ENCODE results near the gene SLC35A4.
A peak's percentile ranks its signal among the peaks of the same experiment; 100 is the strongest.

SLC35A4 gene

DNA sequence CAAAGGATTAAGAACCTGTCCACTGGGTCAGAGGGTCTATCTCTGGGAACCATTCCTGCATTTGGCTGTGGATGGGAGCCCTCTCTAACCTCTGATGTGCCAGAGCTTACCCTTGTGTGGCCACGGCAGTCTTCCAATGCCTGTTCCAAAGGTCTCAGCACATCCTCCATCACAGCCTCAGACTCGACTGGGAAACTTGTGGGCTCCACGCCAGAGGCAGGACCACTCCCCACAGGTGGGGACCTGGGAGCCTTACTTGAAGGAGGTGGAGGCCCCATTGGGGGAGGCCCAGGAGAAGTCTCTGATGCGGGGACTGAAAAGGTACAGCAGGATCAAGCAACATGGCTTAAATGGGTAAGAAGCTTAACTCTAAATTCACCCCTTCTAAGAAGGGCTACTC lies 12.8 kb upstream of the SLC35A4 start:
- TF ChIP-seq, protein P1, sequence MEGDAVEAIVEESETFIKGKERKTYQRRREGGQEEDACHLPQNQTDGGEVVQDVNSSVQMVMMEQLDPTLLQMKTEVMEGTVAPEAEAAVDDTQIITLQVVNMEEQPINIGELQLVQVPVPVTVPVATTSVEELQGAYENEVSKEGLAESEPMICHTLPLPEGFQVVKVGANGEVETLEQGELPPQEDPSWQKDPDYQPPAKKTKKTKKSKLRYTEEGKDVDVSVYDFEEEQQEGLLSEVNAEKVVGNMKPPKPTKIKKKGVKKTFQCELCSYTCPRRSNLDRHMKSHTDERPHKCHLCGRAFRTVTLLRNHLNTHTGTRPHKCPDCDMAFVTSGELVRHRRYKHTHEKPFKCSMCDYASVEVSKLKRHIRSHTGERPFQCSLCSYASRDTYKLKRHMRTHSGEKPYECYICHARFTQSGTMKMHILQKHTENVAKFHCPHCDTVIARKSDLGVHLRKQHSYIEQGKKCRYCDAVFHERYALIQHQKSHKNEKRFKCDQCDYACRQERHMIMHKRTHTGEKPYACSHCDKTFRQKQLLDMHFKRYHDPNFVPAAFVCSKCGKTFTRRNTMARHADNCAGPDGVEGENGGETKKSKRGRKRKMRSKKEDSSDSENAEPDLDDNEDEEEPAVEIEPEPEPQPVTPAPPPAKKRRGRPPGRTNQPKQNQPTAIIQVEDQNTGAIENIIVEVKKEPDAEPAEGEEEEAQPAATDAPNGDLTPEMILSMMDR (IDR thresholded peaks at IDR 0.05; ENCODE audit: low read depth, low read length), result no peak
- no peak overlapping the region for H3K4me3 ChIP-seq (ENCODE audit: low read depth, low read length)

- no peak overlapping the region for H3K4me3 ChIP-seq (ENCODE audit: low read depth, low read length)
- TF ChIP-seq, protein P1 (IDR thresholded peaks at IDR 0.05; ENCODE audit: low read depth, low read length), result no peak
Measured at GRCh38 chr5:140553657-140554056, 11.0 kb upstream of the SLC35A4 start.

- H3K4me3 ChIP-seq (ENCODE audit: low read depth, low read length), result no peak overlapping the region
- TF ChIP-seq, protein P1 (IDR thresholded peaks at IDR 0.05; ENCODE audit: low read depth, low read length), result no peak
Measured at GRCh38 chr5:140554454-140554853, 10.2 kb upstream of the SLC35A4 start.

DNA sequence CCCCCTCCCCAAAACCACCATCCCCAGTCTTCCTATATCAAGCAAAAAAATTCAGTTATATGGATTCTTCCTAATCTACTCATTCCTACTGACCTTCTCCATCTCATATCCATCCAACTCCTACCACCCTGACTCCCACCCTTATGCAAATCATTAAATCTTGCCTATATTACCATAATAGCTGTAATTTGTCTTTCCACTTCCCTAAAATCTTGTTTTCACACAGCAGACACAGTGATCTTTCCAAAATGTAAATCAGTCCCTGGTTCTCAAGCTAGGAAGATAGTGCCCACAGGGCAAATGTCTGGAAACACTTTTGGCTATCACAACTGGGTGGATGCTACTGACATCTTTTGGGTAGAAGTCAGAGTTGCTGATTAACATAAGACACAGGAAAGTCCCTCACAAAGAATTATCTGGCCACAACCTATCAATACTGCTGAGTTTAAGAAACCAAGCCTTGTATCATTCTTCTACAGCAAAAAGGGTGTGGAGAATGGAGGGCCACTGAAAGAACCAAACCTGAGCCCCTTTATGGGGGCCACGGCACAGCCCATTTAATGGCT lies 8.8 kb upstream of the SLC35A4 start:
- TF ChIP-seq, protein P1 (IDR thresholded peaks at IDR 0.05; ENCODE audit: low read depth, low read length), result no peak

DNA sequence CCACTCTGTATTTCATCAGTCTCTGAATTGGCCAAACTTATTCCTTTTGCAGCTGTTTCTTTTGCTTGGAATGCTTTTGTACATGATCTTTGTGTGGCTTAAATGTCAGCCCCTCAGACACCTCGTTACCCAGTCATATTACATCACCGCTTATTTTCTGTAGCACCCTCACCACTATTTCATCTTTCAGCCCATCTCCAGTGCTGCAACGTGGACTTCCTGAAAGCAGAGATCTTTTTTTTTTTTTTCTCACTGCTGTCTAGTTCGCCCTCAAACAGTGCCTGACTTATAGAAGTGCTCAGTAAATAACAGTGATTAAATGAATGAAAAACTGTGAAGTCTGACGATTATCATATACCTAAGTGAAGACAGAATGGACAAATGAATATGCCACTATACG lies 8.2 kb upstream of the SLC35A4 start:
- peak overlapping the region; percentile 82 for H3K4me3 ChIP-seq (ENCODE audit: low read depth, low read length)
- TF ChIP-seq, protein P1 (IDR thresholded peaks at IDR 0.05; ENCODE audit: low read depth, low read length), result no peak

More for the DNA sequence above, 8.8 kb upstream of the SLC35A4 start:
- peak overlapping the region; percentile 82 for H3K4me3 ChIP-seq (ENCODE audit: low read depth, low read length)

DNA sequence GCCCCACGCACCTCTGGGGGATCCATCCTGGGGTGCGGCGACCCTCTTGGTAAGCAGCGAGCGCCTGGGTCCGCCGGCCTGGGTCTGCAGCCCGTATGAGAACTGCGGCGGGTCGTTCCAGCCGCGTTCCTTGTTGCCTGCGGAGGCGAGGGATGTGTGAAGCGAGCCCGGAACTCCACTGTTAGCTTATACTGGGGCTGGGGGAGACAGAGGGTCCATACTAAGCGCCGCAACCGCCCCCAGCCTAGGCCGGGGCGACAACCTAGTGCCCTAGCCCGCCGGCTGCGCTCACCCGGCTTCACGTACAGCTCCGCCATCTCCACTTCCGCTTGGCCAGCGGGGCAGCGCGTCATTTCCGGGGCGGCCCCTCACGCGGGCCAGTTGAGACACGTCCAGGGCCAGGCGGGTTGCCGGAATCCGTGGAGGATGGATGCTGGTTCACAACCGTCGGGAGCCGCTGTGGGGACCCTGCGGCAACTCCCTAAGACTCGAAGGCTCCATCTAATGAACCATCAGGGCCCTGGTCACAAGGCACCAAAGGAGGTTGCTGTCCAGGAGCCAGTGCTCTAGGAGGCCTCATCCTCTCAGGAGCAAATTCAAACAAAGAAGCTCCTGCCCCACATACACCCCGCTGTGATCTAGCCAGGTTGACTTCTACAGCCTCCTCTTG lies 7.4 kb upstream of the SLC35A4 start, which contains the start of gene SRA1:
TSS of gene SRA1 (minus strand) at position 338 of the 670 bp plus-strand sequence. CDS start at position 317, 21 bp downstream.
- H3K4me3 ChIP-seq (ENCODE audit: low read depth, low read length), result peak within 1 kb of the TSS; percentile 82
- TF ChIP-seq, protein P1 (IDR thresholded peaks at IDR 0.05; ENCODE audit: low read depth, low read length), result no peak

DNA sequence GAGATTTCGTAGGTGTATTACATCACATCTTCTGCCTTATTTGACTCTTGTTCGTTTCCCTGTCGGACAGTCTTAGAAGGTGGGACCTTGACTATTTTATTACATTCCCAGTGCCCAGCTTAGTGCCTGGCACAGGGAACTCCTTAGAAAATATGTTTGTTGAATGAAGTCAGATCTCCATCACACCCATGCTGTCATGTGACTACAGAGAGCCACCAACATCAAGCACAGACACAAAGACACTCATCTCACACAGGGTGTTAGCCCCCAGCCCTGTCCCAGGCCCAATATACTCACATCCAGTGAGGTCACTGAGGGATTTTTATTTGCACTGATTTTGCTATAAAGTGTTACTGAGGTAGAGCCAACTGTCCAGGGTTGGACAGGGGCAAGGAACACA lies 6.7 kb upstream of the SLC35A4 start:
- H3K4me3 ChIP-seq (ENCODE audit: low read depth, low read length), result no peak overlapping the region; the same call in 1 of the 2 replicates
- TF ChIP-seq, protein P1 (IDR thresholded peaks at IDR 0.05; ENCODE audit: low read depth, low read length), result no peak

All from WI38 (cell line).